Esophagus squamous epithelium (tissue), 5 donors: ENCODE data around the gene B9D1. TPM values are rescaled to one million over a fixed set of nuclear protein-coding genes. Genes with fewer than 3 reads are reported as not detected.

ENCODE experiments used
- DNase-seq: peaks from one replicate; lab custom pipeline; 2025; lab: John Stamatoyannopoulos, UW
- H3K27ac ChIP-seq, 4 donors: fragments of 200-600 bp; sonication (generic); one replicate each; pipeline ENCODE4 v1.5.1; 2016 to 2019; ENCODE audit warnings: mild to moderate bottlenecking in 1 of 4
- H3K27me3 ChIP-seq, 4 donors: fragments of 200-600 bp; sonication (generic); 1 replicate in 3 of 4; 2 replicates in 1 of 4; pipeline versions ENCODE4 v1.5.1 to v1.6.0; 2017 to 2021; ENCODE audit warnings: antibody characterized with exemption in 1 of 4
- H3K36me3 ChIP-seq, 3 donors: fragments of 200-600 bp; sonication (generic); one replicate each; pipeline ENCODE4 v1.5.1; 2016 to 2019
- H3K4me1 ChIP-seq, 3 donors: fragments of 200-600 bp; sonication (generic); one replicate each; pipeline ENCODE4 v1.5.1; 2017 to 2019
- H3K4me3 ChIP-seq, 4 donors: fragments of 200-600 bp; sonication (generic); 1 replicate in 3 of 4; 2 replicates in 1 of 4; pipeline ENCODE4 v1.5.1; 2016 to 2019; ENCODE audit warnings: mild to moderate bottlenecking in 2 of 4, moderate library complexity in 1 of 4
- H3K9me3 ChIP-seq, 3 donors: fragments of 200-600 bp; sonication (generic); one replicate each; pipeline ENCODE4 v1.5.1; 2016 to 2019
- CTCF ChIP-seq, 6 experiments: fragments of 450-650 bp in 4 of 6; fragments of 200-600 bp in 2 of 6; sonication (generic) in 2 of 6; IDR thresholded peaks; one replicate each; pipeline ENCODE4 v1.5.1; 2016 to 2019; ENCODE audit warnings: antibody characterized with exemption in 6 of 6, mild to moderate bottlenecking in 4 of 6, moderate library complexity in 4 of 6
- POLR2A ChIP-seq, 4 donors: fragments of 450-650 bp; IDR thresholded peaks; one replicate each; pipeline ENCODE4 v1.6.1; 2017; ENCODE audit warnings: antibody characterized with exemption in 4 of 4, mild to moderate bottlenecking in 4 of 4, moderate library complexity in 3 of 4
- WGBS, 2 donors: methylation state at CpG; one replicate each; pipeline ENCODE4 v1.1.5; 2018; 5-methylcytosine and 5-hydroxymethylcytosine counted together
- intact Hi-C: fragments of 100-400 bp; cut with DNase I; formaldehyde crosslinking; loops from one replicate; pipeline ENCODE4 v1.15.0; 2022
- total RNA-seq, 4 donors: library from RNA; depleted of rRNA; stranded (reverse); fragments of >200 nt; gene quantifications; one replicate each; pipeline ENCODE4 v1.1.0, GENCODE V29; 2016
- donor health status: DM: yes; HTN: yes; CAD: no.

The B9D1 gene
- total RNA-seq, 4 donors from 2014 or later: 9.2 to 24.5 (median 13.0) TPM

- TF ChIP-seq POLR2A (IDR thresholded peaks at IDR 0.05) (no peak), CTCF (IDR thresholded peaks at IDR 0.05) (no peak)
- 93 to 96% methylated on average over 10 of the region's 10 CpGs for WGBS, 2 donors
- DNase-seq: no peak
- Histone ChIP-seq H3K36me3 (peaks cover 4 to 98% (median 9%) of the 10 kb centered on the region in 3 donors), H3K27ac (peak overlapping the region in 1 of 4 donors; percentile 16), H3K4me3 (no peak overlapping the region), H3K27me3 (no peaks in the 10 kb centered on the region), H3K9me3 (no peaks in the 10 kb centered on the region), H3K4me1 (peaks cover 14 to 62% (median 15%) of the 10 kb centered on the region in 3 donors)
- intact Hi-C loops: no loop called here
These were observed 55.0 kb downstream of the B9D1 start for GRCh38 chr17:19307521-19307920.

- 51 to 71% methylated on average over 9 to 10 of the region's 10 CpGs for WGBS, 2 donors
- TF ChIP-seq CTCF (IDR thresholded peaks at IDR 0.05): no peak
- TF ChIP-seq POLR2A (IDR thresholded peaks at IDR 0.05): peak in 1 of 4 donors; percentile 42
- Histone ChIP-seq H3K4me1 (peaks cover 16 to 67% (median 17%) of the 10 kb centered on the region in 3 donors), H3K27me3 (no peaks in the 10 kb centered on the region), H3K36me3 (peaks cover 0 to 94% (median 4%) of the 10 kb centered on the region in 3 donors), H3K9me3 (no peaks in the 10 kb centered on the region), H3K27ac (no peak overlapping the region), H3K4me3 (no peak overlapping the region)
- intact Hi-C loops: no loop called here
- DNase-seq: no peak
These were observed 56.1 kb downstream of the B9D1 start for GRCh38 chr17:19306160-19307111.

- no peak for TF ChIP-seq POLR2A (IDR thresholded peaks at IDR 0.05)
- TF ChIP-seq CTCF (IDR thresholded peaks at IDR 0.05): no peak
- intact Hi-C loops: no loop called here
- H3K27me3 ChIP-seq: no peaks in the 10 kb centered on the region
- H3K36me3 ChIP-seq: peaks cover 0 to 90% (median 2%) of the 10 kb centered on the region in 3 donors
- WGBS, 2 donors: 89 to 100% methylated on average over 4 to 5 of the region's 5 CpGs
- no peak overlapping the region for H3K27ac ChIP-seq
- no peaks in the 10 kb centered on the region for H3K9me3 ChIP-seq
- DNase-seq: no peak
- no peak overlapping the region for H3K4me3 ChIP-seq
- peaks cover 19 to 74% (median 19%) of the 10 kb centered on the region in 3 donors for H3K4me1 ChIP-seq
These were observed 56.8 kb downstream of the B9D1 start for GRCh38 chr17:19305761-19306159.

GRCh38 chr17:19305256-19305655 is 57.3 kb downstream of the B9D1 start:
- Histone ChIP-seq H3K4me1 (peaks cover 19 to 78% (median 19%) of the 10 kb centered on the region in 3 donors), H3K36me3 (peaks cover 0 to 91% (median 0%) of the 10 kb centered on the region in 3 donors), H3K27ac (no peak overlapping the region), H3K9me3 (no peaks in the 10 kb centered on the region), H3K27me3 (no peaks in the 10 kb centered on the region), H3K4me3 (no peak overlapping the region)
- intact Hi-C loops: no loop called here
- TF ChIP-seq POLR2A (IDR thresholded peaks at IDR 0.05) (no peak), CTCF (IDR thresholded peaks at IDR 0.05) (no peak)
- 89 to 90% methylated on average over 5 of the region's 5 CpGs for WGBS, 2 donors
- no peak for DNase-seq

GRCh38 chr17:19304751-19305150 is 57.8 kb downstream of the B9D1 start:
- WGBS, 2 donors: 94 to 100% methylated on average over 3 of the region's 5 CpGs
- TF ChIP-seq CTCF (IDR thresholded peaks at IDR 0.05): no peak
- no peak for TF ChIP-seq POLR2A (IDR thresholded peaks at IDR 0.05)
- Histone ChIP-seq H3K4me1 (peaks cover 19 to 77% (median 20%) of the 10 kb centered on the region in 3 donors), H3K36me3 (peaks cover 0 to 91% (median 0%) of the 10 kb centered on the region in 3 donors), H3K9me3 (no peaks in the 10 kb centered on the region), H3K27me3 (no peaks in the 10 kb centered on the region), H3K4me3 (no peak overlapping the region), H3K27ac (peak overlapping the region in 3 of 4 donors; percentile 35 to 49 (median 49))
- intact Hi-C loops: no loop called here
- DNase-seq: no peak
